Kidney (tissue), 14 donors: Measurements from ENCODE around the gene MCEE. TPM values are rescaled to one million over a fixed set of nuclear protein-coding genes. Genes with fewer than 3 reads are reported as not detected.

Experiments used
- DNase-seq, 5 donors: peaks; one replicate each; pipeline ENCODE4 v3.0.0-alpha.2; 2013 to 2020
- FAIRE-seq: peaks from 2 replicates; lab custom pipeline; 2012; peaks lifted over from hg19 to GRCh38; lab: Jason Lieb, UNC
- H3K27ac ChIP-seq, 2 donors: one replicate each; pipeline ENCODE4 v1.7.0; 2013; ENCODE audit warnings: low read depth in 2 of 2, low read length in 2 of 2, inconsistent platforms in 1 of 2
- H3K27me3 ChIP-seq: one replicate; pipeline ENCODE4 v1.7.1; 2013; ENCODE audit warnings: low read length, inconsistent platforms; ENCODE audit not compliant: control insufficient read depth, insufficient read depth
- H3K36me3 ChIP-seq, 3 donors: one replicate each; pipeline versions ENCODE4 v1.7.0 to v1.7.1; 2013; ENCODE audit warnings: low read length in 3 of 3, control low read depth in 1 of 3, inconsistent platforms in 1 of 3; ENCODE audit not compliant: insufficient read depth in 3 of 3, control insufficient read depth in 2 of 3
- H3K4me1 ChIP-seq, 3 donors: one replicate each; pipeline versions ENCODE4 v1.7.0 to v1.7.1; 2013; ENCODE audit warnings: low read length in 3 of 3, inconsistent platforms in 1 of 3, low read depth in 1 of 3; ENCODE audit not compliant: control insufficient read depth in 2 of 3, insufficient read depth in 2 of 3
- H3K4me3 ChIP-seq, 3 donors: one replicate each; pipeline versions ENCODE4 v1.7.0 to v1.8.1; 2013; ENCODE audit warnings: low read length in 3 of 3, control low read depth in 1 of 3, inconsistent platforms in 1 of 3
- H3K9ac ChIP-seq, 3 donors: one replicate each; pipeline versions ENCODE4 v1.7.0 to v1.7.1; 2013; ENCODE audit warnings: low read length in 3 of 3, control low read depth in 1 of 3, inconsistent platforms in 1 of 3
- H3K9me3 ChIP-seq, 3 donors: one replicate each; pipeline versions ENCODE4 v1.7.0 to v1.7.1; 2013; ENCODE audit warnings: low read length in 3 of 3, control low read depth in 1 of 3, inconsistent platforms in 1 of 3; ENCODE audit not compliant: control insufficient read depth in 2 of 3, insufficient read depth in 1 of 3
- intact Hi-C: fragments of 100-400 bp; cut with DNase I; formaldehyde crosslinking; loops from one replicate; pipeline ENCODE4 v1.11.1; 2022
- polyA plus RNA-seq: library from polyadenylated mRNA; stranded (reverse); fragments of 350-450 nt; fragmentation: Illumina TruSeq; extraction: RNeasy Lipid Tissue Mini Kit (QIAGEN cat#74804); gene quantifications from one replicate; pipeline ENCODE4 v1.2.3, GENCODE V29; 2014; ENCODE audit warnings: low read depth, low replicate concordance; ENCODE audit not compliant: insufficient read depth
- total RNA-seq: library from RNA; stranded (reverse); fragmentation: NEBNext Ultra II Directional; extraction: Animal tissue kit (Norgen Biotek cat#: 25700); gene quantifications from one replicate; pipeline ENCODE4 v1.2.1, GENCODE V29; 2021
- TF ChIP-seq, protein P1 (sequence below): IDR thresholded peaks from 3 replicates; pipeline ENCODE4 v1.5.1; 2012; ENCODE audit warnings: mild to moderate bottlenecking, moderate library complexity, borderline replicate concordance; ENCODE audit not compliant: insufficient read depth; ENCODE audit errors: extremely low read depth
- donor health status: control.
- donor health status: control.
- donor health status: control.
- donor health status: control.
- donor health status: control.
- donor health status: DM: yes; HTN: yes; CAD: no.
- donor health status: Normal renal cell carcinoma (clear cell type).

Gene MCEE
- total and polyA plus RNA-seq, 2 donors from 2014 or later, result 20.3 to 29.0 TPM

DNA sequence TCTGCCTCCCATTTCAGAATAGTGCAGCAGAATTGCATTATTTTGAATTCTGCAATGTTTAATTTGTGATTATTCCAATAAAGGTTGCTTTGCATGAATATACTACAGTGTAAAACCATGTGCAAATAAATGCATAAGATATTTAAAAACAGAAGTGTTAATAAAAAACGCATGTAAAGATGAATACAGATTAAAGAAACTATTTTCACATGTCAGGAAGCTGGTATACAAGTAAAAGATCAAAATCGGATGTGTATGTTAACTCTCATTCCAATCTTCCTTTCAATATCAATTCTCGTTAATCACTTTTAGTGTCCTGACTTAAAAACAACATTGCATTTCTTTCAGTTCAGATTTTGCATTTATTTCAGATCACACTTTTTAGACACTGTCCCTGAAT is 3.1 kb downstream of the MCEE start:
- TF ChIP-seq, protein P1, sequence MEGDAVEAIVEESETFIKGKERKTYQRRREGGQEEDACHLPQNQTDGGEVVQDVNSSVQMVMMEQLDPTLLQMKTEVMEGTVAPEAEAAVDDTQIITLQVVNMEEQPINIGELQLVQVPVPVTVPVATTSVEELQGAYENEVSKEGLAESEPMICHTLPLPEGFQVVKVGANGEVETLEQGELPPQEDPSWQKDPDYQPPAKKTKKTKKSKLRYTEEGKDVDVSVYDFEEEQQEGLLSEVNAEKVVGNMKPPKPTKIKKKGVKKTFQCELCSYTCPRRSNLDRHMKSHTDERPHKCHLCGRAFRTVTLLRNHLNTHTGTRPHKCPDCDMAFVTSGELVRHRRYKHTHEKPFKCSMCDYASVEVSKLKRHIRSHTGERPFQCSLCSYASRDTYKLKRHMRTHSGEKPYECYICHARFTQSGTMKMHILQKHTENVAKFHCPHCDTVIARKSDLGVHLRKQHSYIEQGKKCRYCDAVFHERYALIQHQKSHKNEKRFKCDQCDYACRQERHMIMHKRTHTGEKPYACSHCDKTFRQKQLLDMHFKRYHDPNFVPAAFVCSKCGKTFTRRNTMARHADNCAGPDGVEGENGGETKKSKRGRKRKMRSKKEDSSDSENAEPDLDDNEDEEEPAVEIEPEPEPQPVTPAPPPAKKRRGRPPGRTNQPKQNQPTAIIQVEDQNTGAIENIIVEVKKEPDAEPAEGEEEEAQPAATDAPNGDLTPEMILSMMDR, result no peak
- no peak overlapping the region for H3K9ac ChIP-seq
- H3K36me3 ChIP-seq, result peaks cover under 1 to 5% (median 2%) of the 10 kb centered on the region in 3 donors
- no peak for DNase-seq
- peaks cover 0 to 12% (median 7%) of the 10 kb centered on the region in 3 donors for H3K4me1 ChIP-seq
- intact Hi-C loops, result no loop called here
- H3K27me3 ChIP-seq, result no peaks in the 10 kb centered on the region
- H3K4me3 ChIP-seq, result no peak overlapping the region
- no peaks in the 10 kb centered on the region for H3K9me3 ChIP-seq
- FAIRE-seq, result no peak
- no peak overlapping the region for H3K27ac ChIP-seq

DNA sequence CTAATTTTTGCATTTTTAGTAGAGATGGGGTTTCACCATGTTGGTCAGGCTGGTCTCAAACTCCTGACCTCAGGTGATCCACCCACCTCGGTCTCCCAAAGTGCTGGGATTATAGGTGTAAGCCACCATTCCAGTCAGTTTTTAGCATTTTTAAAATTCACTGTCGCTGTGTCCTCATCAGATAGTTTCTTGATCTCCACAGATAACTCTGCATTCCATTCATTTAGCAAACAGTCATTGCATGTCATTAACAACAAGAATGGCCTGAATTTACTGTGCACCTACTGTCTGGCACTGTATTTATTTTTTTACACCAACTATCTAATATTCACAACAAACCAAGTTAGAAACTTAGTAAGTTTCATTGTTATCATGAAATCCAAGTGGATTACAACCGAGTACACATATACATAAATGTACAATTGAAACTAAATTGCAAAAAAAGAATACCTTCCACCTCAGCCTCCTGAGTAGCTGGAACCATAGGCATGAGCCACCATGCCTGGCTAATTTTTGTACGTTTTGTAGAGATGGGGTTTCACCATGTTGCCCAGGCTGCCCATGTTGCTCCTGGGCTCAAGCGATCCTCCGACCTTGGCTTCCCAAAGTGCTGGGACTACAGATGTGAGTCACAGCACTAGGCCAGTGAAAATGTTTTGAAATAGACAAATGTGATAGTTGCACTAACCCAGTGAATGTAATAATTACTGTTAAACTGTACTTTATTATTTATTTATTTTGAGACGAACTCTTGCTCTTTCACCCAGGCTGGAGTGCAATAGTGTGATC is 4.3 kb downstream of the MCEE start:
- intact Hi-C loops, result no loop called here
- no peak overlapping the region for H3K4me3 ChIP-seq
- H3K27me3 ChIP-seq, result no peaks in the 10 kb centered on the region
- no peaks in the 10 kb centered on the region for H3K9me3 ChIP-seq
- peaks cover 0 to 5% (median 4%) of the 10 kb centered on the region in 3 donors for H3K36me3 ChIP-seq
- TF ChIP-seq, protein P1, result no peak
- no peak overlapping the region for H3K27ac ChIP-seq
- FAIRE-seq, result no peak
- peaks cover 0 to 6% (median 2%) of the 10 kb centered on the region in 3 donors for H3K4me1 ChIP-seq
- H3K9ac ChIP-seq, result no peak overlapping the region
- DNase-seq, result no peak

DNA sequence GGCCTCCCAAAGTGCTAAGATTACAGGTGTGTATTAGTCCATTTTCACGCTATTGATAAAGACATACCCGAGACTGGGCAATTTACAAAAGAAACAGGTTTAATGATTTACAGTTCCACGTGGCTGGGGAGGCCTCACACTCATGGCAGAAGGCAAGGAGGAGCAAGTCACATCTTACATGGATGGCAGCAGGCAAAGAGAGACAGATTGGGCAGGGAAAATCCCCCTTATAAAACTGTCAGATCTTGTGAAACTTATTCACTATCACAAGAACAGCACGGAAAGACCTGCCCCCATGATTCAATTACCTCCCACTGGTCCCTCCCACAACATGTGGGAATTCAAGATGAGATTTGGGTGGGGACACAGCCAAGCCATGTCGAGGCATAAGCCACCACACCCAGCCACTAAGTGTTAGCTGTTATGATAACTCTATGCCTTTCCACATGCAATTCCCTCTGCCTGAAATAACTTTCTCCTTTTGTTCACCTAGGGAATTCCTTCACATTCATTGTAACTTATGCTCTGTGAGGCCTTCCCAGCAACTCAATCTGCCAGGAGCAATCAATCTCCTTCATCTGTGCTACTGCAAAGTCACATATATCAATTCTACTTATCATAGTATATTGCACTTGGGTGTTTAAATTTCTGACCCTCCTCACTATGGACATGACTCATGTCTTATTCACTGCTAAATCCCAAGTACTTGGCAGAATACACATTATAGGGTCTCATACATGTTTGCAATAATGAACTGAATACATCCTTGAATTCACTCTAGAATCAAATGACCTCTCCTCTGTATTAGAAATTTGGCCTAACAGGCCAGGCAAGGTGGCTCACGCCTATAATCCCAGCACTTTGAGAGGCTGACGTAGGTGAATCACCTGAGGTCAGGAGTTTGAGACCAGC is 7.4 kb downstream of the MCEE start:
- no peak for FAIRE-seq
- Histone ChIP-seq H3K4me3 (no peak overlapping the region), H3K27me3 (no peaks in the 10 kb centered on the region), H3K36me3 (peaks cover 3 to 14% (median 7%) of the 10 kb centered on the region in 3 donors), H3K9me3 (no peaks in the 10 kb centered on the region), H3K9ac (no peak overlapping the region), H3K27ac (no peak overlapping the region), H3K4me1 (no peaks in the 10 kb centered on the region)
- intact Hi-C loops, result no loop called here
- DNase-seq, result no peak
- TF ChIP-seq, protein P1, result no peak
